SIG-M5 treated with dmso at 0.1 percent for 504 hours (cell line): ENCODE data around the gene SYNE2.
A peak's percentile ranks its signal among the peaks of the same experiment; 100 is the strongest.

Experiments
- DNase-seq: peaks from one replicate; lab custom pipeline; 2025; ENCODE audit not compliant: unreplicated experiment; lab: John Stamatoyannopoulos, UW

Gene SYNE2

DNA sequence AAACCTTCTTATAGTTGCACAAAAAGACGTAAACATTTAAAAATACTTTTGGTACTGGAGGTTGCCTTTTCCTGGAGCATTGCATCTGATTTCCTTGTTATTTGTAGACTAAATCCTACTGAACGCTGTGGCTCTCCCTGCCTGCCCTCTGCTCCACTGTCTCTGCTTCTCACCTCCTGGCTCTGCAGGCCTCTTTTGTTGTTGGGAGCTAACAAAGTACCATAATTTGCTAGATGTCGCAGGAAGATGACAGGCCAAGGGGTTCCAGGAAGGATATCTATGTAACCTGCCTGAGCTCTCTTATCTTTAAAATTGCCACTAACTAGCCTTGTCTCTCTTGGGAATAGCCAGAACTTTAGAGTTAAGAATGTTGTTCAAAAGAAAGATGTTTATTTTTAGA lies 21.4 kb downstream of the SYNE2 start:
- no peak for DNase-seq

DNA sequence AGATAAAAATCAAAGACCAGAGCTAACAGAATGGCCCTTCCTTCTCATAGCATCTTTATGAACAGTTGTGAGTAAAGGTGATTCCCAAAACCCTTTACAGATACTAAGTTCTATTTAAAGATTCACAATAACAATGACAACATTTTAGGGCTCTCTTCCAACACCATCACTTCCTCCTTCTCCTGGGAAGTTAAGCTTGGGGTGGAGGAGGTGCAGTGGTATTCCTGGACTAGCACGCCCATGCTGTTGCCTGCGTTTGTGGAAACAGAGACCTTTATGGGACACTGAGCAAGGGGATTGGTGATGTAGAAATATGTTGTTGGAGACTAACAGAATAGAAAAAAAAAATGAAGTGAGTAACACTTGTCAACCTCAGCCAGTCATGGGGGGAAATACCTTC lies 22.5 kb downstream of the SYNE2 start:
- DNase-seq = no peak

DNA sequence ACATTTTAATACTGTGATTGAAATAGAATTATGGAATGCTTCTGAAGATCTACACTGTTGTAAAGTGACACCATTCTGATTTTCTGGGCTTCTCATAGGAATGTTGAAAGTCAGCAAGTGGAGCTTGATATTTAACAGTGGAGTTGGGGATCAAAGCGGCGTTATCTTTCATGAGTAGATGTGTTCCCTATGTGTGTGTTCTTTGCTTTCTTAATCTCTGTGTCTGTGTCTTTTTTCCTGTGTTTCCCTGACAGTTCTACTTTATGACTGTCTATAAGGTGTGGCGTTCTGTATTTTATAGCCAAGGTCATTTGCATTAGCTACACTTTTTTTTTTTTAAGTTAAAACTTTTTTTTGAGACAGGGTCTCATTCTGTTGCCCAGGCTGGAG lies 24.7 kb downstream of the SYNE2 start:
- no peak for DNase-seq

DNA sequence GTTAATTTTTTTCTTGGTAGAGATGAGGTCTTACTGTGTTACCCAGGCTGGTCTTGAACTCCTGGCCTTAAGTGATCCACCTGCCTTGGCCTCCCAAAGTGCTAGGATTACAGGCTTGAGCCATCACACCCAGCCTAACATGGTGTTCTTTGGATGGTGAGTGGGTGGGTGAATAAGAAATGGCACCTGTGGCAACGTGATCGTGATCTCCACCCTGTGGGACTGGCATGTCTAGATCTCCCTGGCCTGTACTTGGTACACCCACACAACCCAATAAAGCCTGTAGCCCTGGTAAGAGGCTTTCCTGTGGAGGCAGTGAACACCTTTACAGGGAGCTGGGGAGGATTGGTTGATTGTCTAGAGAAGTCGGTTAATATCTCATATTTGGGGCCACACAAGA lies 25.2 kb downstream of the SYNE2 start:
- DNase-seq = no peak

DNA sequence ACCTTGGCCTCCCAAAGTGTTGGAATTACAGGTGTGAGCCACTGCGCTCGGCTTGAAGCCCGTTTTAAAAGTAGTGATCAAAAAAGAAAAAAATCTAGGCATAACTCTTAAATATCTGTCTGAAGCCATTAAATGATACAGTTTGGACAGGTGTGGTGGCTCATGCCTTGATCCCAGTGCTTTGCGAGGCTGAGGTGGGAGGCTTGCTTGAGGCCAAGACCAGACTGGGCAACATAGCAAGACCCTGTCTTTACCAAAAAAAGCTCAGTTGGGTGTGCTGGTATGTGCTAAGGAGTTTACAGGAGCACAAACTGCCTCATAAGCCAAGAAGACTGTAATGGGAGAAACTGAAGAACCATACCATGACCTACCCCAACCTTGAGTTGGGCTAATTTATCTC lies 26.0 kb downstream of the SYNE2 start:
- no peak for DNase-seq

DNA sequence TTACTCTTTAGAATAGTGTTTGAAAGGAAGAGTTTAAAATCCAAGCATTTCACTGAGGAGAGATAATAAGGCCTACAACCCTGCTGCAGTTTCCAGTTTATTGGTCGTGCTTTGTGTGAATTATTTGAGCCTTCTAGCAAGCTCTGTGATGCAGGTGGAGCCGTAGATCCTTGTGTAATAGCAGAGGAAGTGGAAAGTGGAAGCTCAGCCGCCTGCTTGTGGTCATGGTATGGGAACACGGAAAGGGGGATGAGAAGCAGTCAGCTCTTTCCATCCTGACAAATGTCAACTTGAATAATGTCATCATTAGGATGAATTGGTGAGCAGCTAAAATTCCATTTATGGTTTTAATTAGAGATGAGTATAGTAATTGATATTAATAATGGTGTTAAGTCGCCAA lies 29.1 kb downstream of the SYNE2 start:
- DNase-seq = peak; percentile 23

DNA sequence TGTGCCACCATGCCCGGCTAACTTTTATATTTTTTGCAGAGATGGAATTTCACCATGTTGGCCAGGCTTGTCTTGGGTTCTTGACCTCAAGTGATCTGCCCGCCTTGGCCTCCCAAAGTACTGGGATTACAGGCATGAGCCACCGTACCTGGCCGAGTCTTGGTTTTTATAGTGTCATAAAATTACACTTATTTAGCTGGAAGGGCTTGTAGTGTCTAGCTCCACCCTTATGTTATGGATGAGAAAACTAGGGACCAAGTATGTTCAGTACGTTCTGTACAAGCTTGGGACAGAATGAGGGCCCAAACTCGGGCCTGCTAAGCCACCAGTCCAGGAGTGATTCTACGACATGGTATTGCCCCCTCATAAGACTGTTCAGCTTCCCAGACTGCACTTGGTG lies 35.1 kb downstream of the SYNE2 start:
- no peak for DNase-seq

DNA sequence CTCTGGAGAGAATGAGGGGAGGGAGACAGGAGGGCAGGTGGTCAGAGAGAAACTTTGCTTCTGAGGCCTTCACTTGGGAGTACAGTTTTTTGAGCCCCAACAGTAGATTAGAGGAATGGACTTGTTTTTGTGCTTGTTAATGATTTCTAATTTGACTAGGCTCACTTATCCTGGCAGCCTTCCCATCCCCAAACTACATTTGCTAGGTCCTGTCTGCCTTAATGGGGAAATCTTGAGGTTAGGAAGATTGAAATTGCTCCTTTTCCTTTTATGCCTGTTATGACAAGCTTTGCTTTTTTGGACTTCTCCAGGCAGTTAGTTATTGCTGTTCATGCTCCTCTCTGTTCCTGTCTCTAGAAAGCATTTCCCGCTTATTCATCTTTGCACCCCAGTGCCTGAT lies 37.7 kb downstream of the SYNE2 start:
- DNase-seq = no peak

DNA sequence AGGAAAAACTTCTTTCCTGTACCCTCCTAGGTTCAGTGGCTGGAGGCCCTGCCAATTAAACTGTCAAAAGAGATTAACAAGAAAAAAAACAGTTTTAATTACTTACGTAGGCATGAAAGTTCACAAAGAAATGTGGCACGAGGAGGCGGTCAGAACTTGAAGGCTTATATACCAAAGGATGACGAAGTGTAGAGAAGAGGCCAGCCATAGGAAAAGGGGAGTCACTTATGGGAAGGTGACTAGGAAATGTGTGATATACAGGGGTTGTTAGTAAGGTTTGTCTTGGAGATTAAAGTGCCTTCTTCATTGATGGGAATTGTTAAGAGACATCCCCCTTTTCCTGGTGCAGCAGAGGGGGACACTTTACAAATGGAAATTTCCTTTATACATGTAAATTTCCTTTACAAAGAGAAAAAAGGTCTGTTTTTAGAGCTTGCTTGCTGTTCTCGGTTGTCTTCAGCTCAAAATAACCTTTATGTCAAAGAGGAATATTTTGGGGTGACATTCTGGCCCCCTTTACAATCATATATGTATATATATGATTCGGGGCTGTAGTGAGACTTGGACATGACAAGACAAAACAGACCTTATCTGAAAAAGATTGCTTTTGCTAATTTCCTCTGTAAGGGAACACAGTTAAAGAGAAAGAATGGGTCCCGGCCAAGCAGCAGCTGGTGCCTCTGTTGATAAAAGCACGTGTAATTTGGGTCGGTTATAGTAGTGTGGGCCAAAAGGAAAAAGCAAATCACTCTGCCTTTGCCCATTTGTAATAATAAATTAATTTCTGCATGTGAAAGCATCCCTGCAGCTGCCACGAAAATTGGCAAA lies 38.6 kb downstream of the SYNE2 start:
- no peak for DNase-seq

DNA sequence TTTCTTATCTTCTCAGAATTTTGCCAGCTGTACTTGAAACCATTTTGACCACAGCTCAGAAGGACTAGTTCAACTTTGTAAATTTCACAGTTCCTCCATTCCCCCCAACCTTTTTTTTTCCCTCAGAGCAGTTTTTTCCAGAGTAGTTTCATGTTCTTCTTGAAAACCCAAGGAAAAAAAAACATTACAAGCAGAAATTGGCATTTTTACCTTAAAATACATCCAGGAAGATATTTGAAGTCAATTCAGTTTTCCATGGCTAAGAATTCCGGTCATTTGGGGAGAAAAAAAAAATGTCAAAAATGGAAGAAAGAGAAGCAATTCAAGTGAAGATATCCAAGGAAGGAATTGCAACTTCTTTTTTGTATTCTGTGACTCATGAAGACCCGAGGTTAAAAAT lies 39.5 kb downstream of the SYNE2 start:
- DNase-seq = no peak

DNA sequence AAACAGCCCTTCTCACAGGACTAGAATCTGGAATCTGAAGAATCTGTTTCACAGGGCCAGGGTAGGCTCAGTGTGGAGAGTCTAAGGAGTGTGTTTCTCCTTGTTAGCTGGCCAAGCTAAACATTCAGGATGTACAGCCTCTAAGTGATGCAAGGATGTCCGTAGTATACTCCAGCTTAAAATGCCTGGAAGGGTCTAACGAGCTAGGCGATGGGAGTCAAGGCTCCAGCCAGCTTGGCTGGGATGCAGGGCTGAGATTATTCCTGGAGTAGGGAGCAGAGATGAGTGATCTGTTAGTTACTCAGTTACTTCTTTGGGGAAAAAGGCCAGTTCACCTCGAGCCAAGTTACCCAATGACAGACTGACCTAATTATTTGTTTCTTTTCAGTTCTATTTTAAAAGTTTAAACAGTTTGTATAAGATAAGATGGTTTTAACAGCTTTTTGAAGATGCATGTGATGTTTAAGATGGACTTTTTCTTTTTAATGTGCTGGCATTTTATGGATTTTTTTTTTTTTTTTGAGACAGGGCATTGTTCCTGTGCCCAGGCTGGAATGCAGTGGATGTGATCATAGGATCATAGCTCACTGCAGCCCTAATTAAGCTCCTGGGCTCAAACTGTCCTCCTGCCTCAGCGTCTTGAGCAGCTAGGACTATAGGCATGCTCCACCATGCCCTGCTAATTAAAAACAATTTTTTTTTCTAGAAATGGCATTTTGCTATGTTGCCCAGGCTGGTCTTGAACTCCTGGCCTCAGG lies 41.1 kb downstream of the SYNE2 start:
- DNase-seq = no peak

DNA sequence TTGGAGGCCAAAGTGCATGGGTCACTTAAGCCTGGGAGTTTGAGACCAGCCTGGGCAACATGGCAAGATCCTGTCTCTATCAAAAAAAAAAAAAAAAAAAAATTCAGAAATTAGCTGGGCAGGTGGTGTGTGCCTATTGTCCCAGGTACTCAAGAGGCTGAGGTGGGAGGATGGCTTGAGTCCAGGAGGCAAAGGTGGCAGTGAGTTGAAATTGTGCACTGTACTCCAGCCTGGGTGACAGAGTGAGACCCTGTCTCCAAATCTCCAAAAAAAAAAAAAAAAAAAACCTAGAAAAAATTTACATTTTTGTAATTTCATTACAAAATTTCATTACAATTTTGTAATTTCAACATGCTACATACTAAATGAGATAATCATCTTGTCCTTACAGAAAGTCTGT lies 42.7 kb downstream of the SYNE2 start:
- no peak for DNase-seq

DNA sequence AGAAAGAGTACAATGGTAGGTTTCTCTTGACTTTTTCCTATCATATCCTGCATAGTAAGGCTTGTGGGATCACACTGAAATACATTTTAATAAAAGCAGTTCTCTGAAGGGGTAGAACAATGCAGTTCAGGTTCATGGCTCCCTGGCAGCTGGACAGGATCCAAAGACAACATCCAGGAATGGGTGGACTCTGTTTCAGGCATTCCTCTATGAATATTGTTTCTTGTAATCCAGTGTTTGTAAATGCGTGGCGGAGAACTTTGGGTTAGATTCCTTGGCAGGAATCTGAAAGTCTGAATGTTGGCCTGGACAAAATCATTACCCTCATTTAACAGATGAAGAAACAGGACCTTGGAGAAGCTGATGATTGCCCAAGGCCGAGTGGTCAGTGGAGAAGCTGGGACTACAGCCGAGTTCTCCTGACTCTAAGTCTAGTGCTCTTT lies 43.5 kb downstream of the SYNE2 start:
- DNase-seq = peak; percentile 6

DNA sequence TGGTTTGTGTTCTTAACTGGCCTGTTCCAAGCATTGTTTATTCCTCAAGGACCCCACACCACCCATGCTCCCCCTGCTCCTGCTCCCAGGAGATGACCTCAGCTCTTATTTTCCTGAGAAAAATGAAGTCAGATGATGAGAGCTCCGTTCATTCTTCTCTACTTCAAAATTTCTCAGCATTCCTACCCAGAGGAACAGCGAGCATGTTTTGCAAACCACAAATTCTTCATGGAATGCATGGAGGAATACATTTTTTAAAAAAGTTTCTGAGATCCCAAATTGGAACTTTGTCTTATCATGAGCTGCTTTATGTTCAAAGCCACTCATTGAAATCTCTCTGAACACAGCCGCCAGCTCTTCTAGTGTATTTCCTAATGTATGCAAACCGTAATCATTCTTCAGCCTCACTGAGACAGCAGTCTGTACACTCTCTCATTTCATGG lies 44.9 kb downstream of the SYNE2 start:
- DNase-seq = no peak

DNA sequence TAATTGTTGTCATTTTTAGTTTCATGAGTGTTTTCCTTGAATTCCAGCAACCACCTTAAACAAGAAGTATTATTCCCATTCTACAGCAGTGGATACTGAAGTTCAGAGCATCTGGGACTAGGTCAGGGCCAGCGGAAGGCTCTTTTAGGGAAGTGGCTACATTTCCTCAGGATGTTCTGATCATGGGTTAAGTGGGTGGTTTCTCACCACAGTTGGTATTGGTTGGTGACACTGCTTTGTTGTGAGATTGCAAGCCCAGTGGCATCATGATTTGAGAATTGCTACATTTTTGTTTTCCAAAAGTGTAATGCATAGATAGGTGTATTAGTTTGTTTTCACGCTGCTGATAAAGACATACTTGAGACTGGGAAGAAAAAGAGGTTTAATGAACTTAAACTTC lies 47.1 kb downstream of the SYNE2 start:
- DNase-seq = peak; percentile 39

DNA sequence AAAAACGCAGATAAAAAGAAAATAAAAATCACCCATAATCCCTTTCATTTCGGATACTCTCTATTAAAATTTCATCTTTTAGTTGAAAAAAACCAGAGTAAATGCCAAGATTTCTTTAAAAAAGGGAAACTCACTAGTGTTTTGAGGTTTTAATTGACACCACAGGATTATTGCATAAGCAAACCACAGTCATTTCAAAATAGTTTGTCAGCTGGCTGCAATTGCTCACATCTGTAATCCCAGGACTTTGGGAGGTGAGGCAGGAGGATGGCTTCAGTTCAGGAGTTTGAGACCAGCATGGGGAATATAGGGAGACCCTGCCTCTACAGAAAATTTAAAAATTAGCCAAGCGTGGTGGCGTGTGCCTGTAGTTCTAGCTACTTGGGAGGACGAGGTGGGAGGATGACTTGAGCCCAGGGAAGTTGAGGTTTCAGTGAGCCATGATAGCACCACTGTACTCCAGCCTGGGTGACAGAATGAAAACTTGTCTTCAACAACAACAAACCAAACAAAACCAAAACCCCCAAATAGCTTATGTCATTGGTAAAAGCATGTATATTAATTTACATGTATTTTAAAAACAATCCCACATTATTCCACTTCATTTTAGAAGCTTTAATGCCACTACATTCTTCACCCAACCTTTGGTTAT lies 48.8 kb downstream of the SYNE2 start:
- peak; percentile 61 for DNase-seq

DNA sequence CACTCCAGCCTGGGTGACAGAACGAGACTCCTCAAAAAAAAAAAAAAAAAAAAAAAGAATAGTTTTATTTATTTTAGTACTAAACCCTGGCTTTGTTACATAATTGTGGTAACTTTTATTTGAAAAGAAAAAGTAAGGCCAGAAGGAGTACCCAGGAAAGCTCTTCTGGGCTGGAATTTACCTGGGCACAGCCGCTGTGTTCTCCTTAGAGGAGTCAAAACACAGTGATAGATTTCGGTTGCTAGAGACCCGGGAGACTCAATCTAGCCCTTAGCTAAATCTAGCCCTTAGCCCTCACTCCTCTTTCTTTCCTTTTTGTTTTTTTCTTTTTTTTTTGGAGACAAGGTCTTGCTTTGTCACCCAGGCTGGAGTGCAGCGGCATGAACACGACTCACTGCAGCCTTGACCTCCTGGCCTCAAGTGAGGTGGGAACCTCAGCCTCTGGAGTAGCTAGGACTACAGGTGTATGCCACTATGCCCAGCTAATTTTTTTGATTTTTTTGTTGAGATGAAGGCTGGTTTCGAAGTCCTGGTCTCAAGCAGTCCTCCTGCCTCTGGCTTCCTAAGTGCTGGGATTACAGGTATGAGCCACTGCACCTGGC lies 49.7 kb downstream of the SYNE2 start:
- no peak for DNase-seq

DNA sequence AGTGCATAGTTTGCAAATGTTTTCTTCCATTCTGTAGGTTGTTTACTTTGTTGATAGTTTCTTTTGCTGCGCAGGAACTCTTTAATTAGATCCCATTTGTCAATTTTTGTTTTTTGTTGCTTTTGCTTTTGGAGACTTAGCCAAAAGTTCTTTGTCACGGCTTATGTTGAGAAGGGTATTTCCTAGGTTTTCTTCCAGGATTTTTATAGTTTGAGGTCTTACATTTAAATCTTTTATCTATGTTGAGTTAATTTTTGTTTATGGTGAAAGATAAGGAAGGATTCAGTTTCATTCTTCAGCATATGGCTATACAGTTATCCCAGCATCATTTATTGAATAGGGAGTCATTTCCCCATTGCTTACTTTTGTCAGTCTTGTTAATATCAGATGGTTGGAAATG lies 51.9 kb downstream of the SYNE2 start:
- DNase-seq = no peak

DNA sequence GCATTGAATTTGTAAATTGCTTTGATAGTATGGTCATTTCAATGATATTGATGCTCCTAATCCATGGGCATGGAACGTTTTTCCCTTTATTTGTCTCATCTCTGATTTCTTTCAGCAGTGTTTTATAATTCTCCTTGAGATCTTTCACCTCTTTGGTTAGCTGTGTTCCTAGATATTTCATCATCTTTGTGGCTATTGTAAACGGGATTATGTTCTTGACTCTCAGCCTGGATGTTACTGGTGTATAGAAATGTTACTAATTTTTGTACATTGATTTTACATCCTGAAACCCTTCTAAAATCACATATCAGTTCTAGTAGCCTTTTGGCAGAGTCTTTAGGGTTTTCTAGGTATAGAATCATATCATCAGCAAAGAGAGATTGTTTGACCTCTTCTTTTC lies 52.6 kb downstream of the SYNE2 start:
- no peak for DNase-seq

DNA sequence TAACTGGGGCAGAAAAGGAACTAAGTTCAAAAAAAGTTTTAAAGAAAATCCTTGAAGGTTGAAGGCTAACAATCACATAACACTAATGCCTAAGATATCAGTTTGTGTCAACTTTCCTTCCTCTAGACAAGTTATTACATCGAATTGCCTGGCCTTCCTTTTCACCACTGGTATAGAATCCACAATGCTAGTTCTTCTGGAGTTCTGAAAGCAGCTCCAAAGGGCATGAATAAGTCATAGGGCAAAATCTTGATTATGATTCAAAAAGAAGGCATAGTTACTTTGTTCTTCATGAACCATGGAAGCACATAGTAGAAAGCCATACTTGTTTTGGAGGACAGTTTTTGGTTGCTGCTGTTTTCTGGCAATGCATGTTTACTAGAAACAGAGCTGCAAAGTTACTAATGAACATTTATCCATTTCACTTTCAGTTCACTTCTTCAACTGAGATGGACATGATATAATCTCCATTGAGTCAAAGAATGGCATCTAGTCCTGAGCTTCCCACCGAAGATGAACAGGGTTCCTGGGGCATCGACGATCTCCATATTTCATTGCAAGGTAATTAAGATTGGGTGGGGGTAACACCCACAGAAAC lies 56.0 kb downstream of the SYNE2 start:
- no peak for DNase-seq

DNA sequence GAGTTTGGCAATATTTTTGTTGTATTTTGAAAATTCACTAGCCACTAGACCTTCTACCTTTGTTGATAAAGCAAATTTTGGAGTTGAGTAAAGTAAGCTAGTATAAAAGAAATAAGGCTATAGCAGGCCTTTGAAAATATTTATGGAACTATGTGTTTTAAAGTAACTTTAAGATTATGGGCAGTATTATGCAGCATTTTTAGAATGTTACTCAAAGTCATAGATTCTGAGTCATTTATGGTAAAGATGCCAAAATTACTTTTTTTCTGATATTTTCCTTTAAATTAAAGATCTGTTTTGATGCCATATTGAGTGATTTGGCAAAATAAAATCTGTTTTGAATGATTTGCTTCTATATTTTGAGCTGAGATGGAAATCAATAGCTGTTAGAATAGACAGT lies 57.2 kb downstream of the SYNE2 start:
- no peak for DNase-seq
